Activated CD4-positive, alpha-beta T cell treated with anti-CD3 and anti-CD28 coated beads for 4 hours (primary cell): ENCODE data around the gene DPH3.

ENCODE experiments used
- DNase-seq, 2 donors: peaks; one replicate each; pipeline ENCODE4 v3.0.0-alpha.2; 2020

The DPH3 gene

DNA sequence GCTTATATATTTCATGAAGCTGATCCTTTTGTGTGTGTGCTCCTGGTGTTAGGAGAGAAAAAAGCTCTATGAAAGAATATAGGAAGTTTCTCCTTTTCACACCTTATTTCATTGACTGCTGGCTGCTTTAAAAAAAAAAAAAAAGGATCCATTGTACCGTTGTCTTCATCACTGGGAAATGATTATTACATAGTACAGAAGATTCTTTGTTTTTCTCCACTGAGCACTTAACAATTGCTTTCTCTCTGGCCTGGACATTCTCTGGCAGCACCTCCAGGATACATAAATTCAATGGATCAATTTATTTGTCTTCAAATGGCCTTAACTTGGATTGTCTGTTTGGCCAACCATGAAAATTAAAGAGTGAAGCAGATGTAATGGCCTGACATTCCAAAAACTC lies 37.2 kb downstream of the DPH3 start:
- DNase-seq = no peak

DNA sequence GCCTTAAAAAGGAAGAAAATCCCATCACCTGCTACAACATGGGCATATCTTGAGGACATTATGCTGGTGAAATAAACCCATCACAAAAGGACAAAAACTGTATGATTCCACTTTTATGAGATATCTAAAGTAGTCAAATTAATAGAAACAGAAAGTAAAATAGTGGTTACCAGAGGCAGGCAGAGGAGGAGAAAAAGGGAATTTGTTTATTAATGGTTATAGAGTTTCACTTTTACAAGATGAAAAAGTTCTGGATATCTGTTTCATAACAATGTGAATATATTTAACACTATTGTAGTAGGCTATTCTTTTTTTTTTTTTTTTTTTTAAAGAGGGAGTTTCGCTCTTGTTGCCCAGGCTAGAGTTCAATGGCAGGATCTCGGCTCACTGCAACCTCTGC lies 40.4 kb downstream of the DPH3 start:
- no peak for DNase-seq

DNA sequence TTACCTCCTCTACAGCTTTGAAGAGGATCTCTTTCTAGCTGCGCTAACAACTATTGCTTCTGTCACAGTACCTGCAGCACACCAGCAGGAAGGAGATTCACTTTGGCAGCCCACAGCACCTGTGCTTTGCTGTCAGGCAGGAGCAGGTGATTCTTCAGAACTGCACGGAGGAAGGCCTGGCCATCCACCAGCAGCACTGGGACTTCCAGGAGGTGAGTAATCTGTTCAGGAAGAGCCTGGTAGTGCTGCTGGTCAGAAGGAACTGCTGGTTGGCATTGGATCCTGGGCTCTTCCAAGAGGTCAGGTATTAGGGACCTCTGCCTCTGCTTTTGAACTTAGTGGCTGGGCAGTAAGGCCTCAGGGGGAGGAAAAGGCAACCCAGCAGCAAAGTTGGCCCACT lies 42.2 kb downstream of the DPH3 start:
- DNase-seq = no peak

DNA sequence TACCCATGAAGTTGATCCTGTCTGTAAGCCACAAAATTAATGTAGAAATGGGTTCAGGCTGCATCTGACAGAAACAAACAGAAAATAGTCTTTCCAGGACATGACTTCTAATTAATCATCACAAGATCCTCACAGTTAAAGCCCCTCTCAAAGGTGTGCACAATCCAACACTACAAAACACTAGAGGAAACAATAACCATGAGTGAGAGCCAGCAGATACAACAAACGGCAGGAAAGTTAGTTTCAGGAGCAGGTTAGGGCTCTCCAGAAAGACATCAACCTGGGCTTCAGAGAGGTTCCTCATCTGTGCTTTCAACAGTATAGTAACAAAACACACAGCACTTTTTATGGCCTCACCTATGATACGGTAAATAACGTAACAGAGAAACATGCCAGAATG lies 42.8 kb downstream of the DPH3 start:
- no peak for DNase-seq

DNA sequence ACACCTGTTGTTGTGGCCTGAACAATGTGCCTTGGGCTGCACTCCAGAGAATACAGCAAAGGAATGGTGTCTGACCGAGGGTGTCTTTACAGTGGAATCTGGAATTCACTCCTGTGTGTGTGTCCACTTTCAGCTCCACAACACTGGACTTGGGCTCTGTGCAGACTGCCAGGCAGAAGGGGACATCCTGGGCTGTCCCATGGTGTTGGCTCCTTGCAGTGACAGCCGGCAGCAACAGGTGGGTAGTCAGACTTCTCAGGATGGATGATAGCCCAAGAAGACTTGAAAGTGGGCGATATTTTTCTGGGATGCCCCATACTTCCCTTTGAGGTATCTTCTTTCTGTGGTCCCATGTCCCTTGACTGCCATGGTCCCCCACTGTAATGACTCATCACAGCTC lies 45.0 kb downstream of the DPH3 start:
- no peak for DNase-seq

DNA sequence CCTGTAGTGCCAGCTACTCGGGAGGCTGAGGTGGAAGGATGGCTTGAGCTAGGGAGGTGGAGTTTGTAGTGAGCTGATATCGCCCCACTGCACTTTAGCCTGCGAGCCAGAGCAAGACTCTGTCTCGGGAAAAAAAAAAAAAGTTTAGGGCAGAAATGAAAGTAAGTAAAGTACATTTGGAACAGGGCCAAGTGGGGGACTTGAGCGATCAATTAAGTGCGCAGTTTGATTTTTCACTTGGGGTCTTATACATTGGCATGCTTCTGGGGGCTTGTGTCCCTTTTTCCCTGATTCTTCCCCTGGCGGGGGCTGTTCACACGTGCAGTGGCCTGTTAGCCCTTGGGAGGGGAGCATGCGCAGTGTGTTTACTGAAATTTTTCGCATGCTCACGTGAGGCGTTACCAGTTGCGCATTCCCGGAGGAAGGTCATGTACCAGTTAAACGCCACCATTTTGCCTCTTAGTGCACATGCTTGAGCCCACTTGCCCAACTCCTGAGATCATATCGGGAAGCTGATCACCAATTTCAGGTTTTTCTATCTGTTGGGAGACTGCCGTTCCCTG lies 48.3 kb downstream of the DPH3 start:
- no peak for DNase-seq

DNA sequence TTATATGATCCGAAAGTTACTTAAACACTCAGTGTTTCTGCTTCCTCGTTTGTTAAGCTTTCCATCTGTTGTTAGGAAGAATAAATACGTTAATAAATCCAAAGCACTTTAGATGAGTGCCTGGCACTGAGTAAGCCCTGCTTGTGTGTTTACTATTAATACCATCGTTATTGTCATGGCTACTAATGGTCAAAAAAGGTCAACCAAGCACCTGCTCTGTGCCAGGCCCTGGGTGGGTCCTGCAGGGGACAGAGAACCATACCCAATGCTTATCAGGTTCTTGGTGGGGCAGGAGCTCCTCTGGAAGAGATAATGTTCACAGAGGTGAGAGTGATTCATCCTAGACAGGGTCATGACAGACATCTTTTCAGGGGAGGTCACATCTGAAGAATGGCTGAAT lies 50.4 kb downstream of the DPH3 start:
- no peak for DNase-seq

DNA sequence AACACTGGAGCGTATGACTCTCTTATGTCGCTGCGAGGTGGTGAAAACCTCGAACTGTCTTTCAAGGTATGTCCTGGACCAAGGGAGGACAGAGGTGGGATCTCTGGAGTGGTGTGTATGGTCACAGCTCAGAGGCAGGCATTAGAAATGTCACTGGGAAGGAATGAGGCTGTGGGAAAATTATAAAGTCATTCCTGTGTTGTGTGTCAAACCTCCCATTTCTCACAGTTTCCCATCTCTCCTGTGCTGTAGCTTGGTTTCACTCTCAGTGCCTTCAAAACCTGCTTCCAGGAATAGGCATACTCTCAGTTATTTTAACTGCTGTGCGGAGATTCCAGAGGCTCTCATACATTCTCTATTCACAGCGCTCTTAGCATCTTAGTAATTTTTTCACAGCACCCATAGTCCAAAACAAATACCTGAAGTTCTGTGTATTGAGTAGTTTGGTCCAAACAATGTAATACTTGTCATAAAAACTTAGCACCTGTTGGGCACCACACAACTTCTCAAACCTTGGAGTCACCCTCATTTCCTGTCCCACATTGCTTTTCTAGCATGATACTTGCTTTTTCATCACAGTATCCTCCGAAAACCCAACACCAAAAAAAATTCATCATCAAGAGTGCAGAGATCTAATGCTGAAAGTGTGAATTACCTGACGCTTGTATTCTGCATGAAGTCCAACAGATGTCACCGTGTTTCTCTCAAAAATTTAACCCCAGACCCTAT lies 53.4 kb downstream of the DPH3 start:
- DNase-seq = no peak
